Type B pancreatic cell (in vitro differentiated cells): ENCODE measurements around the gene TCF15. TPM values are rescaled to one million over a fixed set of nuclear protein-coding genes. Genes with fewer than 3 reads are reported as not detected.

Experiments
- DNase-seq: peaks from one replicate; pipeline ENCODE4 v3.0.0; 2021; ENCODE audit warnings: mixed read lengths; ENCODE audit not compliant: unreplicated experiment; ENCODE audit errors: extremely low spot score
- H3K27ac Mint-ChIP-seq: 2 replicates; pipeline ENCODE4 v1.8.0; 2021; ENCODE audit warnings: mild to moderate bottlenecking, mixed read lengths
- H3K27me3 Mint-ChIP-seq: 2 replicates; pipeline ENCODE4 v1.8.0; 2021; ENCODE audit warnings: mixed read lengths
- H3K36me3 Mint-ChIP-seq: 2 replicates; pipeline ENCODE4 v1.8.0; 2021; ENCODE audit warnings: mixed read lengths
- H3K4me1 Mint-ChIP-seq: one replicate; pipeline ENCODE4 v1.8.0; 2021; ENCODE audit warnings: mixed read lengths; ENCODE audit not compliant: unreplicated experiment
- H3K4me3 Mint-ChIP-seq: 2 replicates; pipeline ENCODE4 v1.8.0; 2021; ENCODE audit warnings: mild to moderate bottlenecking, mixed read lengths
- H3K9me3 Mint-ChIP-seq: 2 replicates; pipeline ENCODE4 v1.8.0; 2021; ENCODE audit warnings: mixed read lengths
- long read RNA-seq: library from polyadenylated mRNA; unstranded; transcript quantifications from one replicate; pipeline ENCODE4 v2.0.0, GENCODE V29; 2020
- total RNA-seq: library from RNA; stranded (reverse); gene quantifications from 2 replicates; pipeline ENCODE4 v1.2.1, GENCODE V29; 2021; ENCODE audit warnings: low replicate concordance
- TF ChIP-seq, protein P1 (sequence below): fragments of 200-600 bp; sonication (generic); conservative IDR thresholded peaks from 2 replicates; pipeline ENCODE4 v1.5.0; 2021; ENCODE audit warnings: antibody characterized with exemption, mild to moderate bottlenecking

TCF15 gene, protein sequence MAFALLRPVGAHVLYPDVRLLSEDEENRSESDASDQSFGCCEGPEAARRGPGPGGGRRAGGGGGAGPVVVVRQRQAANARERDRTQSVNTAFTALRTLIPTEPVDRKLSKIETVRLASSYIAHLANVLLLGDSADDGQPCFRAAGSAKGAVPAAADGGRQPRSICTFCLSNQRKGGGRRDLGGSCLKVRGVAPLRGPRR
- 0.94 TPM in 1 of 2 replicates, not detected in the other for total RNA-seq
- long read RNA-seq = 0 reads

DNA sequence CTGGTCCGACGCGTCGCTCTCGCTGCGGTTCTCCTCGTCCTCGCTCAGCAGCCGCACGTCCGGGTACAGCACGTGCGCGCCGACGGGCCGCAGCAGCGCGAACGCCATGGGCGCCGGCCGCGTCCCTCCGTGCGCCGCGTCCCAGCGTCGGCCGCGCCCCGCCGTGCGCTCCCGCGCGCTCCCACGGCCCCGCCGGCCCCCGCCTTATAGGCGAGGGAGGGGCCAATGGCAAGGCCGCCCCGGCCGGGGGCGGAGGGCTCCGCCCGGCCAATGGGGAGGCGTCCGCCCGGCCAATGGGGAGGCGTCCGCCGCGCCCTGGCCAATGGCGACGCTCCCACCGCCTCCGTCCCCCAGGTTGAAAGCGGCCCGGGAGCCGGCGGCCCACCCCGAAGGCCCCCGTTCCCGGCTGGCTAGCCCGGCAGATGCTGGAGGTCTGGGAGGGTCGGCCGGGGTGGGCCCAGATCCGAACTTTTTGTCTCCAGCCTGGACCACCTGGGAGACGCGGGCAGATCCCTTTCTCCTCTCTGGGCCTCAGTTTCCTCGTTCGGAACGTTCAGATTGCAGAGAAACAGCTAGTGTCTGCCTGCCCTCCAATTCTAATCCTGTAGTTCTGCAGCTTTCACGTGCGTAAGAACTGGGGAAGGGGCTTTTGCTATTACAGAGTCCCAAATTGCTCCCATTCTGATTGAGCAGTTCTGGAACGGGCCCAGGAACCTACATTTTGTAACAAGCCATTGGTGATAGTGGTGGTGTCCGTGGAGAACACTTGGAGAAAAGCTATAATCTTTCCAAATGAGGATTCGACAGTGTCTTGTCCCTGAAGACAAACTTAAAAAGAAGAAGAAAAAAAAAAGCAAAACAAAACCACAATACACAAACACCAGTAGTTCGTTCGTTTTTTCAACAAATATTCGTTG, at the start of gene TCF15:
Gene TCF15, minus strand, starts transcription at position 180 of the 917 bp plus-strand sequence. Its CDS starts 72 bp downstream, at position 108.
- Mint-ChIP-seq H3K9me3 (no peaks in the 10 kb centered on the region), H3K4me3 (peak within 1 kb of the TSS; percentile 77), H3K27ac (no peak within 1 kb of the TSS), H3K36me3 (no peaks in the 10 kb centered on the region), H3K27me3 (peaks cover 71% of the 10 kb centered on the region), H3K4me1 (peaks cover 10% of the 10 kb centered on the region)
- DNase-seq = no peak
- TF ChIP-seq, protein P1, sequence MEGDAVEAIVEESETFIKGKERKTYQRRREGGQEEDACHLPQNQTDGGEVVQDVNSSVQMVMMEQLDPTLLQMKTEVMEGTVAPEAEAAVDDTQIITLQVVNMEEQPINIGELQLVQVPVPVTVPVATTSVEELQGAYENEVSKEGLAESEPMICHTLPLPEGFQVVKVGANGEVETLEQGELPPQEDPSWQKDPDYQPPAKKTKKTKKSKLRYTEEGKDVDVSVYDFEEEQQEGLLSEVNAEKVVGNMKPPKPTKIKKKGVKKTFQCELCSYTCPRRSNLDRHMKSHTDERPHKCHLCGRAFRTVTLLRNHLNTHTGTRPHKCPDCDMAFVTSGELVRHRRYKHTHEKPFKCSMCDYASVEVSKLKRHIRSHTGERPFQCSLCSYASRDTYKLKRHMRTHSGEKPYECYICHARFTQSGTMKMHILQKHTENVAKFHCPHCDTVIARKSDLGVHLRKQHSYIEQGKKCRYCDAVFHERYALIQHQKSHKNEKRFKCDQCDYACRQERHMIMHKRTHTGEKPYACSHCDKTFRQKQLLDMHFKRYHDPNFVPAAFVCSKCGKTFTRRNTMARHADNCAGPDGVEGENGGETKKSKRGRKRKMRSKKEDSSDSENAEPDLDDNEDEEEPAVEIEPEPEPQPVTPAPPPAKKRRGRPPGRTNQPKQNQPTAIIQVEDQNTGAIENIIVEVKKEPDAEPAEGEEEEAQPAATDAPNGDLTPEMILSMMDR = no peak

DNA sequence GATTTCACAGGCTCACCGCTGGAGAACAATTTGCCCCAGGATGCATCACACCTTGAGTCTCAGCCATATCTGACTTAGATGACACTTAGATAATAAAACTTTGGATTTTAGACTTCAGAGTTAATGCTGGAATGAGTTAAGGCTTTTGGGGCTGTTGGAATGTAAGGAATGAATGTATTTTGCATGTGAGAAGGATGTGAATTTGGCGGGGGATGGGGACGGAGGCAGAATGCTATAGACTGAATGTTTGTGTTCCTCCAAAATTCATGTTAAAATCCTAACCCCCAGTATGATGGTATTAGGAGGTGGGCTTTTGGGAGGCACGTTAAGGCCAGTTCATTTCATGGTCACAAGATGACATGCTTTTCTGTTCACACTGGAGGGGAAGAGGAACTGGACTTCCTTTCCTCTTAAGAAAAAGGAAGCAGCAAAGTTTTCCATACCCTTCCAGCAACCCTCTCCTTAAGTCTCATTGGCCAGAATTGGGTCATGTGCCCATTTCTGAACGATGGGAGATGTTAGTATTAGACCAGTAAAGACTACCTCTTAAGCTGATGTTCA, 48.7 kb upstream of the TCF15 start:
- no peak overlapping the region for H3K27ac Mint-ChIP-seq
- peaks cover 26% of the 10 kb centered on the region for H3K4me1 Mint-ChIP-seq
- no peaks in the 10 kb centered on the region for H3K9me3 Mint-ChIP-seq
- no peak for DNase-seq
- peaks cover 58% of the 10 kb centered on the region for H3K27me3 Mint-ChIP-seq
- TF ChIP-seq, protein P1 = no peak
- H3K36me3 Mint-ChIP-seq = no peaks in the 10 kb centered on the region
- no peak overlapping the region for H3K4me3 Mint-ChIP-seq

DNA sequence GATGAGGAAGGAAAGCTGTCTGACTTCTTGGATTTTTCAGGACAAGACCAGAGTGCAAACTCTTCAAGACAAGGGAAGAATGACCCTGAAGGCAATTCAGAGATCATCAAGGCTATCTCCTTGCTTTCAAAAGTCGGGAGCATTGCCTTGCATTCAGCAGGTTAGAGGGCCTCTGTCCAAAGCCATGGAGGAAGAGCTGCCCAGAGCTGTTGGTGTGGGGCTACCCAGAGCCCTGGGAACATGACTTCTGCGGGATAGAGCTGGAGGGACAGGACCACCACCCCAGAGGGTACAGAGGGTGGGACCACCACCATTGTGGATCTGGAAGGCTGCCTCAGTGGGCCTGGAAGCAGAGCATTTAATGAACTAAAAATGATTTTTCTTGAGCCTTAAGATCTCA, 48.1 kb upstream of the TCF15 start:
- H3K9me3 Mint-ChIP-seq = no peaks in the 10 kb centered on the region
- DNase-seq = no peak
- H3K27me3 Mint-ChIP-seq = peaks cover 57% of the 10 kb centered on the region
- no peak overlapping the region for H3K4me3 Mint-ChIP-seq
- no peaks in the 10 kb centered on the region for H3K36me3 Mint-ChIP-seq
- H3K4me1 Mint-ChIP-seq = peaks cover 26% of the 10 kb centered on the region
- TF ChIP-seq, protein P1 = no peak
- H3K27ac Mint-ChIP-seq = no peak overlapping the region

DNA sequence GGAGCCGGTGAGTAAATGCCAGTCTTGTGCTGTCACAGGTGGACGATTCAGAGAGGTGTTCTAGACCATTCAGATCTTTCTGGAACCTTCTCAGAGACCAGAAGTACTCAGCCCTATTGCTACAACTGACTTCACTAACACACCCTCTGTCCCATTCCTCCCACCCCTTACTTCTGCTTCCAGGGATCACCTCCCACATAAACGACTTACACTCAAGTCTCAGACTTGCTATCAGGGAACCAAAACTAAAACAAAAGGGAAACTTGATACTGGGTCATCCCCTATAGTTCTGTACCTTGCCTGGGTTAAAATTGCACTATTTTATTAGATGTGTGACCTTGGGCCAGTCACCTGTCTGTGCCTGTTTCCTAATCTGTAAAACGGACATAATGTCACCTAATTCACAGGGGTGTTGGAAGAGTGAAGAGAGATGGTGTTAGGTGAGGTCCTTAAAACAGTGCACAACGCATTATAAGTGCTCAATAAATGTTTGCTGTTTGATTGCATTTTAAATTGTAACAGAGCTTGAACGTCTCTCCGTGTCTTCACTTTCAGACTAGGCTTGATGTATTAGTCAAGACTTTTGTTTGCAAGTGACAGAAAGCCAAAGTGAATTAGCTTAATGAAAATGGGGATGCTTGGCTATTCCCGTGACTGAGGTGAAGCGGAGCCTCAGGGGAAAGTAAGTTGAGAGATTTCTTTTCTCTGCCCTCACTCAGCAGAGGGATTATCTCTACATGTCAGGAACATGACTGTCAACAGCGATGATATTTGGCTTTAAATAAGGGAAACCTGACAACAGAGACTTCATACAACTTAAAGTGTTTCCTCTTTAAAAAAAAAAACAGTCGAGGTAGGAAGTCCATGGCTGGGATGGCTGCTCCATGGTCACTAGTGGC, 45.9 kb upstream of the TCF15 start:
- Mint-ChIP-seq H3K9me3 (no peaks in the 10 kb centered on the region), H3K36me3 (no peaks in the 10 kb centered on the region), H3K4me1 (peaks cover 31% of the 10 kb centered on the region), H3K27ac (no peak overlapping the region), H3K27me3 (peaks cover 47% of the 10 kb centered on the region), H3K4me3 (no peak overlapping the region)
- no peak for DNase-seq
- TF ChIP-seq, protein P1 = no peak

DNA sequence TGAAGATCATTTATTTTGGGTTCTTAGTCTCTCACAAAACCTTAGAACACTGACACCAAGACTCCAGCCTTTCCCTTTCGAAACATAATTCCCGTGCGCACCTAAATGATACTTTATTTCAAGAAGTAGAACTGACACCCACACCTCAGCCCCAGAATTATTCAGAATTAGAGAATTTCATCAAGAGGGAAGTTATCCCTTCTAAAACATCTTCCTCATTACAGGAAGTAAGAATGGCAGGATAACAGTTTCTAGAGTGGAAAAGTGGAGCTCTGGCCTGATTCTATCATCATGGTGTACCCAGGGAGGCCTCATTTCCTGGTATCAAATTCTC, 44.3 kb upstream of the TCF15 start:
- peak overlapping the region; percentile 84 for H3K4me3 Mint-ChIP-seq
- peak overlapping the region; percentile 61 for H3K27ac Mint-ChIP-seq
- TF ChIP-seq, protein P1 = no peak
- no peak for DNase-seq
- H3K9me3 Mint-ChIP-seq = no peaks in the 10 kb centered on the region
- H3K27me3 Mint-ChIP-seq = peaks cover 39% of the 10 kb centered on the region
- H3K4me1 Mint-ChIP-seq = peaks cover 25% of the 10 kb centered on the region
- peaks cover 3% of the 10 kb centered on the region for H3K36me3 Mint-ChIP-seq
